Smooth muscle cell (in vitro differentiated cells): ENCODE measurements around the gene AVPR2. TPM values are rescaled to one million over a fixed set of nuclear protein-coding genes. Genes with fewer than 3 reads are reported as not detected.

Source experiments
- DNase-seq: peaks from one replicate; lab custom pipeline; 2025; ENCODE audit not compliant: unreplicated experiment; lab: John Stamatoyannopoulos, UW
- H2AFZ ChIP-seq: fragments of 200-600 bp; sonication (generic); 2 replicates; pipeline ENCODE4 v1.6.0; 2016; ENCODE audit warnings: antibody characterized with exemption, low read depth, mild to moderate bottlenecking
- H3F3A ChIP-seq: fragments of 200-600 bp; sonication (generic); 2 replicates; pipeline ENCODE4 v1.6.0; 2017; ENCODE audit warnings: antibody characterized with exemption, low read depth
- H3K27ac ChIP-seq: fragments of 200-600 bp; sonication (generic); 2 replicates; pipeline ENCODE4 v1.5.1; 2016; ENCODE audit warnings: low read depth, mild to moderate bottlenecking
- H3K27me3 ChIP-seq: fragments of 200-600 bp; sonication (generic); 2 replicates; pipeline ENCODE4 v1.6.1; 2016; ENCODE audit warnings: low read depth, mild to moderate bottlenecking
- H3K36me3 ChIP-seq: fragments of 200-600 bp; sonication (generic); 2 replicates; pipeline ENCODE4 v1.5.1; 2016; ENCODE audit warnings: low read depth
- H3K4me1 ChIP-seq: fragments of 200-600 bp; sonication (generic); 2 replicates; pipeline ENCODE4 v1.5.1; 2016; ENCODE audit warnings: low read depth
- H3K4me2 ChIP-seq: fragments of 200-600 bp; sonication (generic); 2 replicates; pipeline ENCODE4 v1.6.0; 2016; ENCODE audit warnings: mild to moderate bottlenecking
- H3K4me3 ChIP-seq: fragments of 200-600 bp; sonication (generic); 2 replicates; pipeline ENCODE4 v1.5.1; 2016; ENCODE audit warnings: mild to moderate bottlenecking
- H3K79me2 ChIP-seq: fragments of 200-600 bp; sonication (generic); 2 replicates; pipeline ENCODE4 v1.6.0; 2016; ENCODE audit warnings: low read depth, mild to moderate bottlenecking
- H3K9ac ChIP-seq: fragments of 200-600 bp; sonication (generic); 2 replicates; pipeline ENCODE4 v1.6.0; 2016; ENCODE audit warnings: low read depth
- H3K9me3 ChIP-seq: fragments of 200-600 bp; sonication (generic); replicated peaks from 2 replicates; pipeline ENCODE4 v1.5.1; 2016; ENCODE audit warnings: low read depth
- H4K20me1 ChIP-seq: fragments of 200-600 bp; sonication (generic); 2 replicates; pipeline ENCODE4 v1.6.0; 2016; ENCODE audit warnings: low read depth
- WGBS: methylation state at CpG from one replicate; pipeline ENCODE4 v1.1.7; 2016; ENCODE audit warnings: low lambda C conversion rate; 5-methylcytosine and 5-hydroxymethylcytosine counted together
- polyA plus RNA-seq: library from polyadenylated mRNA; unstranded; fragments of >200 nt; fragmentation: Nextera tagmentation; extraction: Ambion mirVana; gene quantifications from 2 replicates; pipeline ENCODE4 v1.2.1, GENCODE V29; 2016
- total RNA-seq: library from RNA; depleted of rRNA; stranded (reverse); fragments of >200 nt; gene quantifications from 2 replicates; pipeline ENCODE4 v1.2.3, GENCODE V29; 2014
- TF ChIP-seq, protein P1 (sequence below): fragments of 200-600 bp; sonication (generic); IDR thresholded peaks from 2 replicates; pipeline ENCODE4 v1.5.1; 2017; ENCODE audit warnings: borderline replicate concordance, mild to moderate bottlenecking, antibody characterized with exemption; ENCODE audit not compliant: insufficient read depth, poor library complexity, severe bottlenecking

AVPR2 gene
- total and polyA plus RNA-seq, 2 experiments from 2014 or later: not detected

DNA sequence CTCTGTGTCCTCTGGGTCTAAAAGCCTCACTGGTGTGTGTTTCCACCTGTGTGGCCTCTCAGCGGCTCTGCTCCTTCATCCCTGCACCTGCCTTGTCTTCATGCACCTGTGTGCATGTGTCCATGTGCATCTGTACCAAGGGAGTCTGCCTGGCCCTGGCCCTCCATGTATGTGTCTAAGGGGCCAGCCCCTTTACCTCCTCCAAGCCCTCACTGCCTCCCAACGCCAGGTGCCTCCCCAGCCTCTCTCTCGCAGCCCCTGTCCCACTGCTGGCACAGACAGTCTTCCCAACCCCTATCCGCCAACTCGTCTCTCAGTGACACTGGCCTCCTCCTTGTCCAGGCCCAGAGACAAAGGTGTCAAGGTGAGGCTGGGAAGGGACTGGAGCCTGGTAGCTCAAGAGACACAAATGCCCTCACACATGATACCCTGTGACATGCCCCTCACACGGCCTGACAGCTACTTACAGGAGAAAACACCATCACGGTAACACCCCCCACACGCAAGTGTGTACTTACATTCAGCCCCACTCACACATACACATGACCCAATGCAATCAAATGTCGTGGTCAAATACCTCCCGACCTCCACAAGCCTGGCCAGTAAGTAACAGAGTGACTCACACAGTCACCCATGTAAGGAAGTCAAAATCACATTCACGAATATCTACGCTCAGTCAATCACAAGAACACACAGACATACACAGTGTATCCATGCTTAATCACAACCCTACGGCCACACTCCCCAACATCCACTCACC, 29.9 kb upstream of the AVPR2 start:
- WGBS: 73% methylated on average over 13 of the region's 13 CpGs
- Histone ChIP-seq H3K4me1 (no peaks in the 10 kb centered on the region), H2AFZ (no peak overlapping the region), H3K27ac (no peak overlapping the region), H3K9ac (no peak overlapping the region), H3K79me2 (no peaks in the 10 kb centered on the region), H4K20me1 (peaks cover 62% of the 10 kb centered on the region), H3F3A (no peaks in the 10 kb centered on the region), H3K4me3 (no peak overlapping the region), H3K36me3 (no peaks in the 10 kb centered on the region), H3K9me3 (no peaks in the 10 kb centered on the region), H3K27me3 (no peaks in the 10 kb centered on the region), H3K4me2 (no peak overlapping the region)
- TF ChIP-seq, protein P1, sequence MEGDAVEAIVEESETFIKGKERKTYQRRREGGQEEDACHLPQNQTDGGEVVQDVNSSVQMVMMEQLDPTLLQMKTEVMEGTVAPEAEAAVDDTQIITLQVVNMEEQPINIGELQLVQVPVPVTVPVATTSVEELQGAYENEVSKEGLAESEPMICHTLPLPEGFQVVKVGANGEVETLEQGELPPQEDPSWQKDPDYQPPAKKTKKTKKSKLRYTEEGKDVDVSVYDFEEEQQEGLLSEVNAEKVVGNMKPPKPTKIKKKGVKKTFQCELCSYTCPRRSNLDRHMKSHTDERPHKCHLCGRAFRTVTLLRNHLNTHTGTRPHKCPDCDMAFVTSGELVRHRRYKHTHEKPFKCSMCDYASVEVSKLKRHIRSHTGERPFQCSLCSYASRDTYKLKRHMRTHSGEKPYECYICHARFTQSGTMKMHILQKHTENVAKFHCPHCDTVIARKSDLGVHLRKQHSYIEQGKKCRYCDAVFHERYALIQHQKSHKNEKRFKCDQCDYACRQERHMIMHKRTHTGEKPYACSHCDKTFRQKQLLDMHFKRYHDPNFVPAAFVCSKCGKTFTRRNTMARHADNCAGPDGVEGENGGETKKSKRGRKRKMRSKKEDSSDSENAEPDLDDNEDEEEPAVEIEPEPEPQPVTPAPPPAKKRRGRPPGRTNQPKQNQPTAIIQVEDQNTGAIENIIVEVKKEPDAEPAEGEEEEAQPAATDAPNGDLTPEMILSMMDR: no peak
- no peak for DNase-seq

DNA sequence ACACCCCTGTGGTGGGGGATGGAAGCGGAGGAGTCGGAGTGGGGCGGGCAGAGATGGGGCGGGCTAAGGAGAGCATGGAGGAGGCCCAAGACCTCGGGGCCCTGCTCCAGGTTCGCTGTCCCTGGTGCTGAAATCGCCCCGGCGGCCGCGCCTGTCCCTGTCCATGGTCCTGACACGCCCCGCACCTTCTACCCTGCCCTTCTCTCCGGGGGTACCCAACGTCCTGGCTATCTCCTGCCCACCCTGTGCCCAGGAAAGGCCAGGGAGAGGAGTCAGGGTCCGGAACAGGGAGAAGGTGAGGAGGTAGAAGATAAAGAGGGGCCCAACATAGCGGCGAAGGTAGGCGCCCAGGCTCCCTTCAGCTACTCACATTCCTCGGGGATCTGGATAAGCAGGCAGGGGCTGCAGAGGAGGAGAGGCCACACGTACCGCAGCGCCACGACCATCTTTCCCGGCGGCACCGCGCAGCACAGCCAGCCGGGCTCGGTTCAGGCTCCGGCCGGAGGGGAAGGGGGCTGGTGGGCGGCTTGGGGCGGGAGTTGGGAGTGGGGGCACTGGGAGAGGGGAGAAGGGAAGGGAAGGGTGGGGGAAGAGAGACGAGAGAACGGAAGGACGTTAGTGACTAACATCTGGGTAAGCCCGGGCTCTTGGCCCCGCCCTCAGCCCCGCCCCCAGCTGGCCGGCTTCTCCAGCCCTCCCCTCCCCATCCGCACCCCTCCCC, 28.9 kb upstream of the AVPR2 start:
- Histone ChIP-seq H3K79me2 (no peaks in the 10 kb centered on the region), H3K9ac (no peak overlapping the region), H2AFZ (no peak overlapping the region), H3K27me3 (no peaks in the 10 kb centered on the region), H3K9me3 (no peaks in the 10 kb centered on the region), H3K27ac (no peak overlapping the region), H3K4me1 (no peaks in the 10 kb centered on the region), H4K20me1 (peaks cover 67% of the 10 kb centered on the region), H3K4me3 (no peak overlapping the region), H3K4me2 (no peak overlapping the region), H3K36me3 (no peaks in the 10 kb centered on the region), H3F3A (no peaks in the 10 kb centered on the region)
- DNase-seq: peak; percentile 23
- 42% methylated on average over 23 of the region's 42 CpGs for WGBS
- TF ChIP-seq, protein P1: no peak

DNA sequence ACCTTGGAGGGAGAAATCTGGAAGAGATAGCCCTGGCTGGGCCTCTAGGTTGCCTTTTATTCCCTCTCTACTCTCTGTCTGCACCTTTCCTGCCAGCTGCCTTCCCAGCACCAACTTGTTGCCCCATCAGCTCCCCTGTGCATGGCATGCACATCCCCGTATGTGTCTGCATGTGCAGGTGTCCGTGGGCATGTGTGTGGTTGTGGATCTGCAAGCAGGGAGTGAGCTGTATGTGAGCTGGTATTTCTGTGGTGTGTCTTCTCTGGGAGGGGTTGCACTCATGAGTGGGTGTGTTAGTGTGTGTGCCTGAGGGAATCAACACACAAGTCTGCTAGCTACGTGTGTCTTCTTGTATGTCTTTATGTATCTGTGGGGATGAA, 28.4 kb upstream of the AVPR2 start:
- peaks cover 67% of the 10 kb centered on the region for H4K20me1 ChIP-seq
- no peaks in the 10 kb centered on the region for H3K79me2 ChIP-seq
- H3K4me2 ChIP-seq: no peak overlapping the region
- H3K4me1 ChIP-seq: no peaks in the 10 kb centered on the region
- DNase-seq: no peak
- WGBS: 61% methylated on average over 3 of the region's 3 CpGs
- TF ChIP-seq, protein P1: no peak
- no peak overlapping the region for H2AFZ ChIP-seq
- no peaks in the 10 kb centered on the region for H3K9me3 ChIP-seq
- no peak overlapping the region for H3K4me3 ChIP-seq
- no peaks in the 10 kb centered on the region for H3K27me3 ChIP-seq
- H3F3A ChIP-seq: no peaks in the 10 kb centered on the region
- no peaks in the 10 kb centered on the region for H3K36me3 ChIP-seq
- no peak overlapping the region for H3K9ac ChIP-seq
- no peak overlapping the region for H3K27ac ChIP-seq
